Activated CD4-positive, CD25-positive, alpha-beta regulatory T cell treated with anti-CD3 and anti-CD28 coated beads, Interleukin-2, amount 50 U/mL, for 24 hours (primary cell): ENCODE results near the gene CLSTN3.
A peak's percentile ranks its signal among the peaks of the same experiment; 100 is the strongest.

Experiments used
- ATAC-seq, 2 donors: fragments of 150-1000 bp; cut with Tn5 transposase; one replicate each; pipeline ENCODE4 v1.10.0; 2021; ENCODE audit warnings: mild to moderate bottlenecking in 1 of 2, moderate library complexity in 1 of 2

CLSTN3 gene

GRCh38 chr12:7129872-7130691 lies at the start of gene CLSTN3:
Gene CLSTN3 (plus strand): TSS chr12:7130371. CDS start chr12:7130649, 278 bp downstream.
- ATAC-seq = peak; percentile 85 to 87

DNA sequence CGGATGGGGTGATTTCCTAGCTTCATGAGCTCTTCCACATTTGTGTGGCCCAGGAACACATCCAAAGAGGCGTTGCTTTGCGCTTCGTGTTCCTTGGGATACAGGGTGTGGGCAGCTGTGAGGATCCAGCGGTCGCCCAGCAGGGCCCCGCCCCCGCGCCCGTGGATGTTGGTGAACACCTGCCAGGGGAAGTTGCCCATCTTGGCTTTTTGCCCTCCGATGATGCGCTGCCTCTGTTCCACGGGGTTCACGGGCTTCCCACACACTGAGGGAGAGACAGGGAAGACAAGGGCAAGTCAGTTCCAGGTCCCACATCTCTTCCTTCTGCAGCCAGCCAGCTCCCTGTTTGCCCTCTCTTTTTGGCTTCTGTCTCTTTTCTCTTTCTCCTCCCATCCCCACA lies 49.1 kb upstream of the CLSTN3 start:
- ATAC-seq = no peak

- no peak for ATAC-seq
Measured at GRCh38 chr12:7083125-7083524, 47.0 kb upstream of the CLSTN3 start.

GRCh38 chr12:7089196-7089871 lies 40.8 kb upstream of the CLSTN3 start:
- ATAC-seq = no peak

GRCh38 chr12:7090222-7090998 lies 39.8 kb upstream of the CLSTN3 start:
- ATAC-seq = no peak

DNA sequence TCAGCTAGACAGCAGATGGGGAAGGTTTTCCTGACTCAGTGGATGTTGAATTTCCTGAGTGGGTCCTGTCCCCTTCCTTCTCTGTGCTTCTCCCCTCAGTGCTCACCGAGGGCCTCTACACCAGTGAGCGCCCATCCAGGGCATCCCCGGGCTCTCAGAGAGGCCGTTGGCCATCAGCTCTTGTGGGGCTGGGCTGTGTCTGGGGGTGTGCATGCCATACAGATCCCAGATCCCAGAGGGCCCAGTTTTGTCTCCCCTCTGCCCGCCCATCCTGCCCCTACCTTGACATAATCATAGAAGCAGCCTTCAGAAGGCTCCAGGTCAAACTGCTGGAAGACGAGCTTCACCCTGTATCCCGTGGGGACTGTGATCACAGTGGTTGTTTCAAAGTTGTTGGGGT lies 39.0 kb upstream of the CLSTN3 start:
- no peak for ATAC-seq

DNA sequence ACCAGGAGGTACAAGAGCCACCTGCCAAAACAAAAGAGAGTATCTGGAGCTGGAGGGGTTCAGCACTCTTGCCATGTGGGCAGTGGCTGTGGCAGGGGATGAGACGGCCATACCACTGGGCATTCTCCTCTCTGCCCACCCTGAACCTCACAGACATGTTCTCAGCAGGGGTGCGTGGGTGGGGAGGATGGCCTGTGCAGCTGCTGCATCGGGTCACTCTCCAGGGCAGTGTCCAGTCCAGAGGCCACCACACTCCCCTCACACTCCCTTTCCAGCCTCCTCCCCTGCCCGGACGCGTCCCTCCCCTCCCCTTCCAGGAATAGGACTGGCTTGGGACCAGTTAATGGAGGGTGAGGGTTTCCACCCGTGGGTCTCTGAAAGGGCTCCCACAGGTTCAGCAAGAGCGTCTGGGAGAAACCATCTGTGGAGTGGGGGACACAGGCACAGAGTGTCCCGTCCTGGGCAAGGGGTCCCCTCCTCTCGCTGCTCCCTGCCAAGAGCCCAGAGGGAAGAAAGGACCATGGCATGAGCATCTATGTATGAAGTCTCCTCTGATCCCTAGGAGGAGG lies 38.4 kb upstream of the CLSTN3 start:
- no peak for ATAC-seq

DNA sequence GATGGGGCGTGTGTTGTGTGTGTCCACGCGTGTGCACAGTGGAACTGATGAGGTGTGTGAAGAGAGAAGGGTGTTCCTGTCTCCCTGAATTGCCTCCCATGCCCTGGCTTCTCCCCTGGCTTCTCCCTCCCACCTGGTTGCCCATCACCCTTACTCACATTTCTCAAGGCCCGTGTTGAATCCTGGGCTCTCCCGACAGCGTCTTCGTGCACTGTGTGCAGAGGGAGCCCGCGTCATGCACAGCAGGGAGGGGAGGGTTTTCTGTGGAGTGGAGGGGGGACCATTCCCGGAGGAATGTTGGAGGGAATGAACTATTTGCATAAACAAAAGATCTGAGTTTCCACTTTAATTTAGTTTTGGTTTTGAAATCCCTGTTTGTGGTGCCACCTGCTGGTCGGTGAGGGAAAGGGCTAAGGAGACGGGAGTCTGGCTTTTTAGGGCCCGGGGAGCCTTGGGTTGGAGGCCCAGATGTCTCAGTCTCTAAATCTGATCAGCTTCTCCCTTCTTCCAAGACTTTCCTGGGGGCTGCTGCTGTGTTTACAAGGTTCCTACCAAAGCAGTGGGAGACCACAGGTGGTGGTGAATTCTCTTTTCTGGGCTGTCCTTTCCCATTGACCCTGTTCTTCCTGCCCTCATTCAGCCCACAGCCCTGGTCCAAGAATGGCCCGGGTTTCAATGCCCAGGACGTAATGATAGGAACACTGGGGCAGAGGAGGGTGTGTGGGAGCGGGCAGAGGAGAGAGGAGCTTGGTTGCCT lies 37.8 kb upstream of the CLSTN3 start, which contains the start of gene C1R:
Gene C1R, minus strand, starts transcription at position 217 of the 757 bp plus-strand sequence. Its CDS starts 57 bp downstream, at position 160.
- ATAC-seq = peak; percentile 67 to 79

GRCh38 chr12:7092986-7093460 lies 37.1 kb upstream of the CLSTN3 start:
- no peak for ATAC-seq

GRCh38 chr12:7093486-7093885 lies 36.7 kb upstream of the CLSTN3 start:
- ATAC-seq = no peak

- ATAC-seq = no peak
Measured at GRCh38 chr12:7093892-7094291, 36.3 kb upstream of the CLSTN3 start.

GRCh38 chr12:7096006-7096932 lies 33.9 kb upstream of the CLSTN3 start:
- ATAC-seq = no peak

DNA sequence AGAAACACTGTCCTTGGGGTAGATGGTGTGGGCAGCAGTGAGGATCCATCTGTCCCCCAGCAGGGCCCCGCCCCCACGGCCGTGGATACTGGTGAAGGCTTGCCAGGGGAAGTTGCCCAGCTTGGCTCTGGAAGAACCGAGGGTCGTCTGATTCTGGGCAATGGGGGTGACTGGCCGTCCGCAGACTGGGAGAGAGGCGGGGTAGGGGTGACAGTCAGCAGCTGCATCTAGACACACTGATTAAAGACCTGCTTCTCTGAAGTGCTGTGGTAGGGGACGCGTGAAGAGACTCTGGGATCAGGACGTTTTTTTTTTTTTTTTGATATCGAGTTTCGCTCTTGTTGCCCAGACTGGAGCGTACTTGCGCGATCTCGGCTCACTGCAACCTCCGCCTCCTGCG lies 33.2 kb upstream of the CLSTN3 start:
- ATAC-seq = no peak

- ATAC-seq = no peak
Measured at GRCh38 chr12:7099290-7099996, 30.7 kb upstream of the CLSTN3 start.

- ATAC-seq = no peak
Measured at GRCh38 chr12:7100239-7100638, 29.9 kb upstream of the CLSTN3 start.

DNA sequence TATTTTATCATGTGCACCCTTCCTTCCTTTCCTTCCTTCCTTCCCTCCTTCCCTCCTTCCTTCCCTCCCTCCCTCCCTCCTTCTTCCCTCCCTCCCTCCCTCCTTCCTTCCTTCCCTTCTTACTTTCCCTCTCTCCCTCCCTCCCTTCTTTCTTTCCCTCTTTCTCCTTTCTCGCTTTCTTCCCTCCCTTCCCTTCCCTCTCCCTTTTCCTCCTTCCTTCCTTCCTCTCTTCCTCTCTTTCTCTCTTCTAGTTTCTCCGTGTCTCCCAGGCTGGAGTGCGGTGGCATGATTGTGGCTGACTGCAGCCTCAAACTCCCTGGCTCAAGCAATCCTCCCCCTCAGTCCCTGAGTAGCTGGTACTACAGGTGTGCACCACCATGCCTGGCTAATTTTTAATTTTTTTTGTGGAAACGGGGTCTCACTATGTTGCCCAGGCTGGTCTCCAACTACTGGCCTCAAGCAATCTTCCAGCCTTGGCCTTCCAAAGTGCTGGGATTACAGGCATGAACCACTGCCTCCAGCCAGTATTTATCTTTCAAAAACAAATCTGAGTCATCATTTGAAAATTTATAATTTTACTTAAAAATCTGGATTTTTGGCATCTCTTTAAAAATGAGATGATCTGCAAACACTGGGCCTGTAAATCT lies 29.0 kb upstream of the CLSTN3 start:
- ATAC-seq = no peak

DNA sequence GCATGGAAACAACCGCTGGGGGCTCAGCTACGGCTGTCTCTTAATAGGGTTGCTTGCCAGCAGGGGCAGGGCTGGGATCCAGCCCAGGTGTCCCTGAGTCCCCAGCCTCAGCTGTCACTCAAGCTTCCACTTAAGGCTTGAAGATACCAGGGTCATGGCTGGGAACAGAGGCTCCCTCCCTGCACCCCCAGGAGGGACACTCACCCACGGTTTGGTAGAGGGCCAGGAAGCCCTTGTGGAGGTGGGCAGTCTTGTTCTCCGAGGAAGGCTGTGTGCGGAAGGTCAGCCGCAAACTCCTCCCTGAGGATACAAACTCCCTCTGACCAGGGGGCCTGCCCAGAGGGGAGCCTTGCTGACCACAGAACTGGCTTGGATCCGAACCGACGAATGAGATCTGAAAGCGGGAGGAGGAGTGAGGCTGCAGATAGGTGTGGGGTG lies 28.5 kb upstream of the CLSTN3 start:
- ATAC-seq = no peak

- ATAC-seq = no peak
Measured at GRCh38 chr12:7102582-7102981, 27.6 kb upstream of the CLSTN3 start.

DNA sequence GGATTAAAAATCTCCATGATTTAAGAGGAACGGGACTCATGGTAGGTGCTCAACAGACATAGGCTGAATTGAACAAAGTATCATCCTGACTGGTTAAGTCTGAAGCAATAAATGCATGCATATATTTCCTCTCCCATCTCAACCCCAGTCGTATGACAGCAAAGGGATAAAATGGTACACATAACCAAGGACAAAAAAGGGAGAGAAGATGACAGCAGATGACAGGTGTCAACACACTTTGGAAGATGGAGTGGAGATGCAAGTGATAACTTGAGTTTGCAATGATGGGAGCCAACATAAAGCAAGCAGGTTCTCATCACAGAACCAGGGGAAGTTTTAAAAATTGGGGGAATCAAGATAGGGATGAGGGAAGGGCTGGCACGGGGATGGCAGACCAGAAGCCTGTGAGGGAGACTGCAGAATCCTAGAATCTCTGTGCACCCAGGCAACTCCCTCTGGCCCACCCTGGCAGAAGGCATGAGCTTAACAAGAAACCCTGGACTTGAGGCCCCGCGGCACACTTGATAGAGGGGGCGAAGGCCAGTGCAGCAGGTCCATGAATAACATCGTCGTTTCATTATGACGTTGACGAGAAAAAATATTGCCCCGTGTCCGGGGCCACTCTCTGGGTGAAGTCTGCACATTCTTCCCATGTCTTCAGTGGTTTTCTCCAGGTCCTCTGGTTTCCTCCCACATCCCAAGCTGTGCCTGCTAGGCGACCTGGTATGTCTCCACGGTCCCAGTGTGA lies 26.2 kb upstream of the CLSTN3 start:
- no peak for ATAC-seq
